ENCODE results near the gene SLC35G3. TPM values are rescaled to one million over a fixed set of nuclear protein-coding genes. Genes with fewer than 3 reads are reported as not detected.
"Not testable (repeated sequence)": the region's sequence is repeated elsewhere in the genome, so short reads cannot be mapped to it uniquely, and the experiment has no call there.

The SLC35G3 gene
- not detected for total RNA-seq
- long read RNA-seq: 0 reads

- DNase-seq; intact Hi-C loops (cut with DNase I); H3K27me3 ChIP-seq; H3K4me3 ChIP-seq; H3K27ac ChIP-seq; H3K4me1 ChIP-seq; H3K36me3 ChIP-seq; H3K9me3 ChIP-seq: not testable (repeated sequence)
- WGBS (ENCODE audit: insufficient coverage, low coverage, low lambda C conversion rate, missing lambda C conversion rate): 56% methylated on average over 3 of the region's 12 CpGs
- peak in 1 of 4 donors; percentile 44 for ATAC-seq
Observed at GRCh38 chr17:35194001-35194400, at the start of gene SLC35G3. TSS of gene SLC35G3 (minus strand) at chr17:35194393. CDS start at chr17:35194307, 86 bp downstream.

- Histone ChIP-seq H3K36me3 (no peaks in the 10 kb centered on the region), H3K4me3 (peak overlapping the region; percentile 73 to 82 (median 74)), H3K4me1 (peaks cover 0 to 9% (median 0%) of the 10 kb centered on the region in 4 donors), H3K27me3 (no peaks in the 10 kb centered on the region), H3K9me3 (no peaks in the 10 kb centered on the region), H3K27ac (peak overlapping the region; percentile 86 to 94 (median 92))
- intact Hi-C loops (cut with DNase I): no loop called here
- TF ChIP-seq POLR2A (IDR thresholded peaks at IDR 0.05): no peak
- TF ChIP-seq, protein P1, sequence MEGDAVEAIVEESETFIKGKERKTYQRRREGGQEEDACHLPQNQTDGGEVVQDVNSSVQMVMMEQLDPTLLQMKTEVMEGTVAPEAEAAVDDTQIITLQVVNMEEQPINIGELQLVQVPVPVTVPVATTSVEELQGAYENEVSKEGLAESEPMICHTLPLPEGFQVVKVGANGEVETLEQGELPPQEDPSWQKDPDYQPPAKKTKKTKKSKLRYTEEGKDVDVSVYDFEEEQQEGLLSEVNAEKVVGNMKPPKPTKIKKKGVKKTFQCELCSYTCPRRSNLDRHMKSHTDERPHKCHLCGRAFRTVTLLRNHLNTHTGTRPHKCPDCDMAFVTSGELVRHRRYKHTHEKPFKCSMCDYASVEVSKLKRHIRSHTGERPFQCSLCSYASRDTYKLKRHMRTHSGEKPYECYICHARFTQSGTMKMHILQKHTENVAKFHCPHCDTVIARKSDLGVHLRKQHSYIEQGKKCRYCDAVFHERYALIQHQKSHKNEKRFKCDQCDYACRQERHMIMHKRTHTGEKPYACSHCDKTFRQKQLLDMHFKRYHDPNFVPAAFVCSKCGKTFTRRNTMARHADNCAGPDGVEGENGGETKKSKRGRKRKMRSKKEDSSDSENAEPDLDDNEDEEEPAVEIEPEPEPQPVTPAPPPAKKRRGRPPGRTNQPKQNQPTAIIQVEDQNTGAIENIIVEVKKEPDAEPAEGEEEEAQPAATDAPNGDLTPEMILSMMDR (IDR thresholded peaks at IDR 0.05): no peak
- WGBS (ENCODE audit: insufficient coverage, low coverage, low lambda C conversion rate, missing lambda C conversion rate): 8% methylated on average over 14 of the region's 14 CpGs
- ATAC-seq (peak; percentile 5 to 21 (median 12)), DNase-seq (peak in 1 of 3 donors; percentile 34)
Observed at GRCh38 chr17:35243561-35244340, 49.6 kb upstream of the SLC35G3 start.

DNA sequence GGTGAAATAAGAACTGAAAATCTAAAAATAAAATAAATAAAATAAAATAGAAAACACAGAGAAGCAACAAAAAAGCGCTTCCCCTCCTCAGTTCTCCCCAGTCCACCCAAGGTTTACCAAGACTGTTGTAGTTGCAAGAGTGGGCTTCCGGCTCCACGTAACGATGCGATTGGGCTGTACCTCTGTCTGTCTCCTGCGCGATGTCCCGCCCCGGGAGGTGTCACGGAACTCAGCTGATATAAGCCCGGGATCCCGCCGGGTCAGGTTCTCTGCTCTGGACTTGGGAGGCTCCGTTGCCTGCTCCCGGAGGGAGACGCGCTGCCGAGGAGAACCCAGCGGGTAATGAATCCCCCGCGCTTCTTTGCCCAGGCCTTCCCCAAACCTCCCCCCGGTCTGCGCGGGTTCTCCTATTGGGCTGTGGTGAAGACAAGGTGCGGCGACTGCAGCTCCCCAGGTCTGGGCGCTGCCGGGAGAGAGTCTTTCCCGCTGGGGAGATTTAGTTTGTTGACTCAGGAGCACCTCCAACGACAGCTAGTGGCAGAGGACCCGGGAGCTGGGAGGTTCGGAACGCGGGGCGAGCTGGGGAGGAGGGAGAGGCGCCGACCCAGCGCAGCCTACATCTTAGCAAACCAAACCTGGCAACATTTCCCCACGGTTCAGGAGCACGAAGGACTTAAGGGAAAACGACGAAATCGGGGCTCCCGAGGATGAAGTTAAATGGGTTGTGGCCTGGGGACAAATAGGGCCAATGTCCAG, 48.8 kb upstream of the SLC35G3 start, which contains the start of gene SLFN5:
Gene SLFN5, plus strand, starts transcription at position 268 of the 756 bp plus-strand sequence. CDS start 15,619 bp downstream, outside the sequence.
- TF ChIP-seq, protein P1 (IDR thresholded peaks at IDR 0.05): no peak
- TF ChIP-seq POLR2A (IDR thresholded peaks at IDR 0.05): peak; percentile 95
- Histone ChIP-seq H3K36me3 (no peaks in the 10 kb centered on the region), H3K9me3 (no peaks in the 10 kb centered on the region), H3K27ac (peak within 1 kb of the TSS; percentile 86 to 94 (median 92)), H3K27me3 (no peaks in the 10 kb centered on the region), H3K4me1 (peaks cover 0 to 9% (median 0%) of the 10 kb centered on the region in 4 donors), H3K4me3 (peak within 1 kb of the TSS; percentile 73 to 82 (median 74))
- intact Hi-C loops (cut with DNase I): no loop called here
- DNase-seq (peak; percentile 95 to 96 (median 96)), ATAC-seq (peak; percentile 94 to 97 (median 96))
- WGBS (ENCODE audit: insufficient coverage, low coverage, low lambda C conversion rate, missing lambda C conversion rate): 0% methylated on average over 27 of the region's 44 CpGs

DNA sequence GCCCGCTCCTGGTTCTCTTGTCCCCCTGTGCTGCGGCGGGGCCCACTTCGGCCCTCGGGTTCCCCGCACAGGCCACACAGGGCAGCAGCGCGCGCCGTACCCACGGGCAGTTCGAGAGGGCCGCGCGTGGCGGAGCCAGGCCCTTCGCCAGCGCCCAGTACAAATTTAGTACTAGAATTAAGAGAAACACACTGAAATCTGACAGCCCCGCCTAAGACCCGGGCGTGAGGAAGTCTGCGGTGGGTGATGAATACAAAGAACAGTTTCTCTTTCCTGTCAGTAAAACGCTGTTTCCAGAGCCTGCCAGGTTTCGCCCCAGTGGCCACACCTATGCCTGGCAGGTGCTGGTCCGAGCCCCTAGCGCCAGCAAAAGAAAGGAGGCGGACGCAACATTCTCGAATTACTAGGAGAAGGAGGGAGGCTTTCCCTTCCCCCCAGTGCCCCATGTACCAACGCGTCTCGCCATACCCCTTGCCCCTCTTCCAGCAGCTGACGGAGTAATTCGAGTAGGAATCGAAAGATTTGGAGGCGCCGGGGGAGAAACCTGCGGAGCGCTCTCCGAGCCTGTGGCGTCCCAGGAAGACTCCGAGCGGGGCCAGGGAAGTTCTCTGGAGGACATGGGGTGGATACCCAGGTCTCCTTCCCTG, 48.1 kb upstream of the SLC35G3 start:
- DNase-seq (peak; percentile 76 to 79 (median 78)), ATAC-seq (peak; percentile 64 to 72 (median 68))
- peak overlapping the region; percentile 86 to 94 (median 92) for H3K27ac ChIP-seq
- no peaks in the 10 kb centered on the region for H3K27me3 ChIP-seq
- peak overlapping the region; percentile 73 to 82 (median 74) for H3K4me3 ChIP-seq
- peaks cover 0 to 9% (median 0%) of the 10 kb centered on the region in 4 donors for H3K4me1 ChIP-seq
- 0% methylated on average over 30 of the region's 43 CpGs for WGBS (ENCODE audit: insufficient coverage, low coverage, low lambda C conversion rate, missing lambda C conversion rate)
- TF ChIP-seq, protein P1 (IDR thresholded peaks at IDR 0.05): peak; percentile 32 to 53 (median 40)
- TF ChIP-seq POLR2A (IDR thresholded peaks at IDR 0.05): no peak
- intact Hi-C loops (cut with DNase I): no loop called here
- no peaks in the 10 kb centered on the region for H3K36me3 ChIP-seq
- no peaks in the 10 kb centered on the region for H3K9me3 ChIP-seq
